ENCODE measurements around the gene RGL2.
"Not testable (repeated sequence)": the region's sequence is repeated elsewhere in the genome, so short reads cannot be mapped to it uniquely, and the experiment has no call there.

RGL2 gene

GRCh38 chr6:33262490-33262889 is 36.3 kb downstream of the RGL2 start:
- H3K4me1 ChIP-seq (ENCODE audit: control insufficient read depth, low read depth, low read length); H3K27ac ChIP-seq (ENCODE audit: low read length); H3K9me3 ChIP-seq (ENCODE audit: control insufficient read depth, low read depth, low read length); H3K4me3 ChIP-seq (ENCODE audit: low read length); H3K9ac ChIP-seq (ENCODE audit: low read length); H3K27me3 ChIP-seq (ENCODE audit: control insufficient read depth, insufficient read depth, low read length): not testable (repeated sequence)
- peaks cover 42% of the 10 kb centered on the region for H3K36me3 ChIP-seq (ENCODE audit: control insufficient read depth, low read depth, low read length)

- Histone ChIP-seq H3K9ac (ENCODE audit: low read length) (no peak overlapping the region), H3K27ac (ENCODE audit: low read length) (no peak overlapping the region), H3K4me3 (ENCODE audit: low read length) (no peak overlapping the region), H3K4me1 (ENCODE audit: control insufficient read depth, low read depth, low read length) (no peaks in the 10 kb centered on the region), H3K27me3 (ENCODE audit: control insufficient read depth, insufficient read depth, low read length) (no peaks in the 10 kb centered on the region), H3K9me3 (ENCODE audit: control insufficient read depth, low read depth, low read length) (no peaks in the 10 kb centered on the region), H3K36me3 (ENCODE audit: control insufficient read depth, low read depth, low read length) (peaks cover 24% of the 10 kb centered on the region)
Observed at GRCh38 chr6:33259032-33259431, 39.7 kb downstream of the RGL2 start.

DNA sequence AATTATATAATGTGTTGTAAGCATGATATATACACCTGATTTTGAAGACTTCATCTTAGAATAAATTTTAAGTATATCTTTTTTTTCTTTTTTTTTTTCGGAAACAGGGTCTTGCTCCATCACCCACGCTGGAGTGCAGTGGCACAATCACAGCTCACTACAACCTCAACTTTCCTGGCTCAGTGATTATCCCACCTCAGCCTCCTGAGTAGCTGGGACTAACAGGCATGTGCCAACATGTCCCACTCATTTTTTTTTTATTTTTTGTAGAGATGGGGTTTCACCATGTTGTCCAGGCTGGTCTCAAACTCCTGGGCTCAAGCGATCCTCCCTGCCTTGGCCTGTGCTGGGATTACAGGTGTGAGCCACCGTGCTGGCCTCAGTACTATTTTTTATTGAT is 44.2 kb downstream of the RGL2 start:
- Histone ChIP-seq H3K4me3 (ENCODE audit: low read length) (no peak overlapping the region), H3K36me3 (ENCODE audit: control insufficient read depth, low read depth, low read length) (peaks cover 6% of the 10 kb centered on the region), H3K4me1 (ENCODE audit: control insufficient read depth, low read depth, low read length) (peaks cover 6% of the 10 kb centered on the region), H3K27me3 (ENCODE audit: control insufficient read depth, insufficient read depth, low read length) (no peaks in the 10 kb centered on the region), H3K9me3 (ENCODE audit: control insufficient read depth, low read depth, low read length) (no peaks in the 10 kb centered on the region), H3K9ac (ENCODE audit: low read length) (no peak overlapping the region), H3K27ac (ENCODE audit: low read length) (no peak overlapping the region)

- Histone ChIP-seq H3K4me1 (ENCODE audit: control insufficient read depth, low read depth, low read length) (peaks cover 11% of the 10 kb centered on the region), H3K9me3 (ENCODE audit: control insufficient read depth, low read depth, low read length) (no peaks in the 10 kb centered on the region), H3K27ac (ENCODE audit: low read length) (no peak overlapping the region), H3K4me3 (ENCODE audit: low read length) (no peak overlapping the region), H3K36me3 (ENCODE audit: control insufficient read depth, low read depth, low read length) (peaks cover 6% of the 10 kb centered on the region), H3K27me3 (ENCODE audit: control insufficient read depth, insufficient read depth, low read length) (peaks cover 11% of the 10 kb centered on the region), H3K9ac (ENCODE audit: low read length) (no peak overlapping the region)
Observed at GRCh38 chr6:33252759-33253158, 46.0 kb downstream of the RGL2 start.

DNA sequence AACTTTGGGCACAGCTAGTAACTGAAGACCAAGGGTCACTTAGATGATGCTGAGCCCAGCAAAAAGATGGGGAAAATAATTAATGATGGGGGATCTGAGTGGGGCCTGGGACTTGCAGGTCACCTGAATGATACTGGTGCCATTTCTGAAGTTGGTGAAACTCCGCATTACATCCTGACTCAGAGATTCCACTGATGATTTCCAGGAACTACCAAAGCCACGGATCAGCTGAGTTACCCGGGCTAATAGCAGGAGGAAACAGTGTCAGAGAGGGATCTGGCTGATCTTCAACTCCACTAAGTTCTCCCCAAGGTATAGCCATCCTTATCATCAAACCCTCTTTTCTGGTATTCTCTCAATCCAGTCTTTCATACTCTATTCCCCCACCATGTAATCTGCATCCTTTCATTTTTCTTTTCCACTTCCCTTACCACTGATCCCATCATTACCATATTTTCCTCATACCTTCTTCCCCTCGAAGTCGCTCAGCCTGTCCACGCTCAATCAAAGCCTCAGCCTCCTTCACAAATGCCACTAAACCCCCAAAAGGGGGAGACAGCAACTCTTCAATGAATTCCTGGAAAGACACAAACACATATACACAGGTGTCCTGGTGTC is 47.2 kb downstream of the RGL2 start:
- Histone ChIP-seq H3K27ac (ENCODE audit: low read length) (no peak overlapping the region), H3K27me3 (ENCODE audit: control insufficient read depth, insufficient read depth, low read length) (peaks cover 23% of the 10 kb centered on the region), H3K4me1 (ENCODE audit: control insufficient read depth, low read depth, low read length) (peaks cover 11% of the 10 kb centered on the region), H3K4me3 (ENCODE audit: low read length) (no peak overlapping the region), H3K9me3 (ENCODE audit: control insufficient read depth, low read depth, low read length) (no peaks in the 10 kb centered on the region), H3K9ac (ENCODE audit: low read length) (no peak overlapping the region), H3K36me3 (ENCODE audit: control insufficient read depth, low read depth, low read length) (no peaks in the 10 kb centered on the region)

GRCh38 chr6:33250731-33251130 is 48.0 kb downstream of the RGL2 start:
- Histone ChIP-seq H3K4me3 (ENCODE audit: low read length) (no peak overlapping the region), H3K4me1 (ENCODE audit: control insufficient read depth, low read depth, low read length) (peaks cover 11% of the 10 kb centered on the region)

DNA sequence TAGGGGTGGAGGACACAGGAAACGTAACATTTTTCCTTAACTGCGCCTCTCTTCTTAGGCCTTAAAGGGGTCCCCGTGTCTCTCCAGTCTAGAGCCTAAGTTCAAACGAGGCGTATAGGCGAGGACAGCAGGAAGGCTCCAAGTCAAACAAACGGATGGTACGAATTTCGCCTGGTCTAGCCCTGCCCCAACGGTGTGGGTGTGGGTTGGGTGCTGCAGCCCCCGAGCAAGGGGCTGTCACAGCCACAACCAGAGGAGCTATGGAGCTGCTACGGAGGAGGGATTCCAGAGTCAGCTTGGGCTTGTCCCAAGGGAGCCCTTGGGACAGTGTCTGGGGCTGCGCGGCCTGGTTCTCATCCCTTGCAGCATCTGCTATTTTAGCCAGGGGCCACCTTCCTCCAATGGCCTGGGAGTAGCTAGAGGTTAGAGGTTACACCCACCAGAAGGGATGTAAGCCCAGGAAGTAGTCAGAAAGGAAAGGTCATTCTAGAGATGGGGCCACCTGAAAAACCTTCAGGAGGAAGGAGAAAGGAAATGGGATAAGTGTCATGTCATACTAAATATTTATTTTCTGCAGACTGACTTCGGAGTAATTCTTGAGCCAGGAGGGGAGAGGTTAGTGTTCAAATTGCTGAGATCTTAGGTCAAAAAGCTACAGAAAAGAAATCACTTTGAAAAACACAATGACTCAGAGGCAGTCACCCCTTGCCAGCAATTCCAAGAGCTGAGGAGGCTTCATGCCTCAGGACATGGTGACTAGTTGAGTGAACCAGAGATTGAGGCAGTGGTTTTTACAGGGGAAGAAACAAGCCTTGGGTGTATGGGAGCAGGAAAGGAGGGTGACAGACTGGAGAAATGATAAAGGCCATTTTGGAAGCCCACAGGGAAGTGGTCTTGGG is 48.8 kb downstream of the RGL2 start:
- Histone ChIP-seq H3K36me3 (ENCODE audit: control insufficient read depth, low read depth, low read length) (no peaks in the 10 kb centered on the region), H3K27ac (ENCODE audit: low read length) (no peak overlapping the region), H3K4me3 (ENCODE audit: low read length) (peak overlapping the region; percentile 70), H3K9me3 (ENCODE audit: control insufficient read depth, low read depth, low read length) (no peaks in the 10 kb centered on the region), H3K27me3 (ENCODE audit: control insufficient read depth, insufficient read depth, low read length) (peaks cover 27% of the 10 kb centered on the region), H3K4me1 (ENCODE audit: control insufficient read depth, low read depth, low read length) (peaks cover 11% of the 10 kb centered on the region), H3K9ac (ENCODE audit: low read length) (peak overlapping the region; percentile 47)

More at GRCh38 chr6:33250731-33251130, 48.0 kb downstream of the RGL2 start:
- H3K9me3 ChIP-seq (ENCODE audit: control insufficient read depth, low read depth, low read length), result no peaks in the 10 kb centered on the region
- H3K27ac ChIP-seq (ENCODE audit: low read length), result no peak overlapping the region
- peaks cover 27% of the 10 kb centered on the region for H3K27me3 ChIP-seq (ENCODE audit: control insufficient read depth, insufficient read depth, low read length)
- no peak overlapping the region for H3K9ac ChIP-seq (ENCODE audit: low read length)
- no peaks in the 10 kb centered on the region for H3K36me3 ChIP-seq (ENCODE audit: control insufficient read depth, low read depth, low read length)

- H3K36me3 ChIP-seq (ENCODE audit: control insufficient read depth, low read depth, low read length), result no peaks in the 10 kb centered on the region
- H3K9ac ChIP-seq (ENCODE audit: low read length), result peak overlapping the region; percentile 47
- peak overlapping the region; percentile 70 for H3K4me3 ChIP-seq (ENCODE audit: low read length)
- peaks cover 11% of the 10 kb centered on the region for H3K4me1 ChIP-seq (ENCODE audit: control insufficient read depth, low read depth, low read length)
- H3K27ac ChIP-seq (ENCODE audit: low read length), result no peak overlapping the region
- H3K9me3 ChIP-seq (ENCODE audit: control insufficient read depth, low read depth, low read length), result no peaks in the 10 kb centered on the region
- H3K27me3 ChIP-seq (ENCODE audit: control insufficient read depth, insufficient read depth, low read length), result peaks cover 27% of the 10 kb centered on the region
Observed at GRCh38 chr6:33248932-33249731, 49.6 kb downstream of the RGL2 start.

DNA sequence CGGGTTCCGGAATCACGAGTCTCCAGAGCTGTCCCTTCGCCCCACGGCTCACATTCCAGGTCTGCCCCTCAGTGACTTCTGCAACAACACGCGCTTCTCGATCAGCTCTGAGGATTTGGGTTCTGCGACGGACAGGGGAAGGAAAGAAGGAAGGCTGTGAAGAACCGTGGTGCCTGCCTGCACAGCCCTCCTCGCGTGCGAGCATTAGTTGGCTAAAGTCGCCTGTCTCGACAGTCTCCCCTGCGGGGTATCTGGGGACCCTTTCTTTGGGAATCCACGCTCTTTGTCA is 50.2 kb downstream of the RGL2 start:
- Histone ChIP-seq H3K27ac (ENCODE audit: low read length) (no peak overlapping the region), H3K9me3 (ENCODE audit: control insufficient read depth, low read depth, low read length) (no peaks in the 10 kb centered on the region), H3K36me3 (ENCODE audit: control insufficient read depth, low read depth, low read length) (no peaks in the 10 kb centered on the region), H3K27me3 (ENCODE audit: control insufficient read depth, insufficient read depth, low read length) (peaks cover 27% of the 10 kb centered on the region), H3K4me3 (ENCODE audit: low read length) (peak overlapping the region; percentile 58), H3K9ac (ENCODE audit: low read length) (no peak overlapping the region), H3K4me1 (ENCODE audit: control insufficient read depth, low read depth, low read length) (peaks cover 11% of the 10 kb centered on the region)

DNA sequence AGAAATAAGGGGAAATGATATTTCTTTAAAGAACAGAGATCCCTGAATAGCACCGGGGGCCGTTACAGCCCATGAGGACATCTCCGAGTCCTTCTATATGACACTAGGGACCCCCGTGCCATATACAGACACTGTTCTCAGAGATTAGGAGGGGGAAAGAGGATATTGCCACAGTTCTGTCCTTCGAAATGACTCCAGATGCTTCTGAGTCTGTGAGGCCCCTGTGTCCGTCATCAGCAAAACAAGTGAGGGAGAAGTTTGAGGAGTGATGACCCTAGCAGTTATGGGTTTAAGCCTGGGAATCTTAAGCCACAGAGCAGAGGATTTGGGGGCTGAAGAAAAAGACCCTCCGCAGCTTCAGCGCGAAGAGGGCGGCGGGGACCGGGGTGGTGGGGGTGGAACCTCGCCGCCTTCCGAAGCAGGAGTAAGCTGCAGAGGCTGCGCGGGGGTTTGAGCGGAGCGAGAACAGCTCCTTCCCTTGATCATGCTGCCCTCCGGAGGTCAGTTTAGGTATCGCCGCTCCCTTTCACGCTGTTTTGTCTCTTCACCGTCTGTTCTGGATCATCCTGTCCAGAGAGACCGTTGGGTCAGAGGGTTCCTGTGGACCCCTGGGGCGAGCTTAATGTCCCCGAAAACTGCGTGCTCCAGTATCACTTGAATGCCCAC is 50.6 kb downstream of the RGL2 start:
- Histone ChIP-seq H3K27ac (ENCODE audit: low read length) (no peak overlapping the region), H3K4me3 (ENCODE audit: low read length) (peak overlapping the region; percentile 58), H3K9ac (ENCODE audit: low read length) (peak overlapping the region; percentile 49), H3K27me3 (ENCODE audit: control insufficient read depth, insufficient read depth, low read length) (peaks cover 27% of the 10 kb centered on the region), H3K36me3 (ENCODE audit: control insufficient read depth, low read depth, low read length) (no peaks in the 10 kb centered on the region), H3K9me3 (ENCODE audit: control insufficient read depth, low read depth, low read length) (no peaks in the 10 kb centered on the region), H3K4me1 (ENCODE audit: control insufficient read depth, low read depth, low read length) (peaks cover 11% of the 10 kb centered on the region)

DNA sequence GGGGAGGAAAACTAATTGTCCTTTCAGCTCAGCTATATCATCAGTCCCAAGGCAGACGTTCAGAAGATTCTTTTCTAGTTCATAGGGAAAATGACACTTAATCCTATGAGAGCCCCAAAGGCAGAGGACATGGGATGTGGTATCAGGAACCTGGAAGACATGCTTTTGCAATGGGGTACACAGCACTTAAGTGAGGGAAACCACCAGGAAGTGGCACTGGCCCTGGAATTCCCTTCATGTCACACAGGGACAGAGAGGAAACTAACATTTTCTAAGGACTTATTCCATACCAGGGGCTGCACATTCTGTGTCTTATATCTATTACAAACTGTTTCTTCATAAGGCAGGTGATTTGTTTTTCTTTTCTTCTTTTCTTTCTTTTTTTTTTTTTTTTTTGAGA is 55.3 kb downstream of the RGL2 start:
- Histone ChIP-seq H3K4me1 (ENCODE audit: control insufficient read depth, low read depth, low read length) (peaks cover 1% of the 10 kb centered on the region), H3K36me3 (ENCODE audit: control insufficient read depth, low read depth, low read length) (no peaks in the 10 kb centered on the region), H3K27me3 (ENCODE audit: control insufficient read depth, insufficient read depth, low read length) (peaks cover 23% of the 10 kb centered on the region), H3K4me3 (ENCODE audit: low read length) (no peak overlapping the region), H3K9me3 (ENCODE audit: control insufficient read depth, low read depth, low read length) (no peaks in the 10 kb centered on the region), H3K9ac (ENCODE audit: low read length) (no peak overlapping the region), H3K27ac (ENCODE audit: low read length) (no peak overlapping the region)

Data from iPS-18a (cell line).